K562 treated with DMSO at 1 percent for 48 hours (cell line): ENCODE results near the gene PEBP1. TPM values are rescaled to one million over a fixed set of nuclear protein-coding genes. Genes with fewer than 3 reads are reported as not detected.

Experiments
- total RNA-seq: library from RNA; unstranded; fragments of 300-600 nt; gene quantifications from 2 replicates; pipeline ENCODE4 v1.2.3, GENCODE V29; 2022; ENCODE audit warnings: low replicate concordance; ENCODE audit errors: extremely low read depth

PEBP1 gene
- not detected in 2 replicates for total RNA-seq

GRCh38 chr12:118135788-118136558 lies at the start of gene PEBP1:
Gene PEBP1 (plus strand): TSS chr12:118136124. CDS start chr12:118136210, 86 bp downstream.

GRCh38 chr12:118103601-118104382 lies 32.1 kb upstream of the PEBP1 start, which contains the start of gene VSIG10:
Gene VSIG10 (minus strand): TSS chr12:118104011. CDS start chr12:118103671, 340 bp downstream.

Other genes with a start within 250 kb of the PEBP1 start
- not detected in 2 replicates for gene KSR2, start 167.1 kb upstream of the PEBP1 start, total RNA-seq
- not detected in 2 replicates for gene RFC5, start 119.4 kb upstream of the PEBP1 start, total RNA-seq
- gene WSB2, start 74.9 kb upstream of the PEBP1 start, total RNA-seq: not detected in 2 replicates
- gene VSIG10, start 32.1 kb upstream of the PEBP1 start, total RNA-seq: not detected in 2 replicates
- gene TAOK3, start 236.8 kb downstream of the PEBP1 start, total RNA-seq: not detected in 2 replicates
- gene SUDS3, start 240.4 kb downstream of the PEBP1 start, total RNA-seq: not detected in 2 replicates